Testis (tissue), 3 donors: Measurements from ENCODE around the gene SCRN1. TPM values are rescaled to one million over a fixed set of nuclear protein-coding genes. Genes with fewer than 3 reads are reported as not detected.

Experiments used
- DNase-seq: peaks from one replicate; pipeline ENCODE4 v3.0.0-alpha.2; 2019
- H3K27ac ChIP-seq, 2 donors: fragments of 200-600 bp; sonication (generic); one replicate each; pipeline ENCODE4 v1.5.1; 2019
- H3K27me3 ChIP-seq: fragments of 200-600 bp; sonication (generic); one replicate; pipeline ENCODE4 v1.5.1; 2019
- H3K36me3 ChIP-seq: fragments of 200-600 bp; sonication (generic); one replicate; pipeline ENCODE4 v1.5.1; 2017; ENCODE audit warnings: low read depth; ENCODE audit errors: missing control alignments
- H3K4me1 ChIP-seq: fragments of 200-600 bp; sonication (generic); one replicate; pipeline ENCODE4 v1.5.1; 2019
- H3K4me3 ChIP-seq, 2 donors: fragments of 200-600 bp; sonication (generic); one replicate each; pipeline ENCODE4 v1.5.1; 2017 to 2019
- H3K9me3 ChIP-seq: fragments of 200-600 bp; sonication (generic); one replicate; pipeline ENCODE4 v1.5.1; 2017
- POLR2A ChIP-seq: fragments of 450-650 bp; IDR thresholded peaks from one replicate; pipeline ENCODE4 v1.6.1; 2017; ENCODE audit warnings: antibody characterized with exemption, mild to moderate bottlenecking, moderate library complexity
- WGBS, 2 donors: methylation state at CpG; one replicate each; pipeline ENCODE4 v1.1.5; 2018; 5-methylcytosine and 5-hydroxymethylcytosine counted together
- intact Hi-C: fragments of 100-400 bp; cut with DNase I; formaldehyde crosslinking; loops from one replicate; pipeline ENCODE4 v1.15.1; 2023; ENCODE audit warnings: low total_unique reads
- polyA plus RNA-seq: library from polyadenylated mRNA; stranded (reverse); fragments of 350-450 nt; fragmentation: Illumina TruSeq; extraction: RNeasy Lipid Tissue Mini Kit (QIAGEN cat#74804); gene quantifications from one replicate; pipeline ENCODE4 v1.2.3, GENCODE V29; 2014; ENCODE audit warnings: low read depth, low replicate concordance; ENCODE audit not compliant: insufficient read depth
- total RNA-seq, 2 donors: library from RNA; depleted of rRNA; stranded (reverse); fragments of >200 nt; gene quantifications; one replicate each; pipeline ENCODE4 v1.2.3, GENCODE V29; 2016
- TF ChIP-seq, protein P1 (sequence below), 3 experiments: fragments of 450-650 bp in 2 of 3; fragments of 200-600 bp in 1 of 3; sonication (generic) in 1 of 3; IDR thresholded peaks; one replicate each; pipeline ENCODE4 v1.5.1; 2016 to 2019; ENCODE audit warnings: antibody characterized with exemption in 3 of 3, mild to moderate bottlenecking in 2 of 3, moderate library complexity in 1 of 3

The SCRN1 gene
- total and polyA plus RNA-seq, 3 donors from 2014 or later: 56.8 to 107 (median 78.0) TPM

DNA sequence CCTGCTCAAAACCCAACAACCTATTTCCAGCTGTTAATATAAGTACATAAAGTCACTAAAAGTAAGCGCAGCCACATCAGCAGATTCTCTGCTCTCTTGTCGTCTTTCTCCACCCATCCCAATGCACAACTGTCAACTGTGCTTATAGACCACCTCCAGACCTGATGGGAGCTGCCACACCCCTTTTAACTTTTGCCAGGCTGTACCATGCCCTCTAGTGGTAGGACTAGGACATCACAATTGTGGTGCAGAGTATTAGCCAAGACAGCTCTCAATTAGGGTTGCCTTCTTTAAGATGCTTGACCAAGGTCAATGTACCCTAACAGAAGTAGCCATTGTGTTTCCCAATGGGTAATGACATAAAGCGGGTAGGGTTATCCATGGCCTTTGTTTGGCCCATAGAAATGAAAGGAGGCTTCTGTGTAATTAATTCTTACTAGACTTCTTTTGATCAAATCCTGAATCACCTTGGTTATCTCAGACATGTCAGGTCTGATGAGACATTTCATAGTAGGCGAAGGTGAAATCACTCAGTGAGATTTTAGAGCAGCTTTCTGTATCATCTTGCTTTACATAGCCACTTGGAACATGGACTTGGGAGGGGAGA lies 68.1 kb downstream of the SCRN1 start:
- TF ChIP-seq, protein P1, sequence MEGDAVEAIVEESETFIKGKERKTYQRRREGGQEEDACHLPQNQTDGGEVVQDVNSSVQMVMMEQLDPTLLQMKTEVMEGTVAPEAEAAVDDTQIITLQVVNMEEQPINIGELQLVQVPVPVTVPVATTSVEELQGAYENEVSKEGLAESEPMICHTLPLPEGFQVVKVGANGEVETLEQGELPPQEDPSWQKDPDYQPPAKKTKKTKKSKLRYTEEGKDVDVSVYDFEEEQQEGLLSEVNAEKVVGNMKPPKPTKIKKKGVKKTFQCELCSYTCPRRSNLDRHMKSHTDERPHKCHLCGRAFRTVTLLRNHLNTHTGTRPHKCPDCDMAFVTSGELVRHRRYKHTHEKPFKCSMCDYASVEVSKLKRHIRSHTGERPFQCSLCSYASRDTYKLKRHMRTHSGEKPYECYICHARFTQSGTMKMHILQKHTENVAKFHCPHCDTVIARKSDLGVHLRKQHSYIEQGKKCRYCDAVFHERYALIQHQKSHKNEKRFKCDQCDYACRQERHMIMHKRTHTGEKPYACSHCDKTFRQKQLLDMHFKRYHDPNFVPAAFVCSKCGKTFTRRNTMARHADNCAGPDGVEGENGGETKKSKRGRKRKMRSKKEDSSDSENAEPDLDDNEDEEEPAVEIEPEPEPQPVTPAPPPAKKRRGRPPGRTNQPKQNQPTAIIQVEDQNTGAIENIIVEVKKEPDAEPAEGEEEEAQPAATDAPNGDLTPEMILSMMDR (IDR thresholded peaks at IDR 0.05): peak; percentile 80 to 89 (median 88)
- TF ChIP-seq POLR2A: no peak
- 61 to 64% methylated on average over 4 of the region's 4 CpGs for WGBS, 2 donors

DNA sequence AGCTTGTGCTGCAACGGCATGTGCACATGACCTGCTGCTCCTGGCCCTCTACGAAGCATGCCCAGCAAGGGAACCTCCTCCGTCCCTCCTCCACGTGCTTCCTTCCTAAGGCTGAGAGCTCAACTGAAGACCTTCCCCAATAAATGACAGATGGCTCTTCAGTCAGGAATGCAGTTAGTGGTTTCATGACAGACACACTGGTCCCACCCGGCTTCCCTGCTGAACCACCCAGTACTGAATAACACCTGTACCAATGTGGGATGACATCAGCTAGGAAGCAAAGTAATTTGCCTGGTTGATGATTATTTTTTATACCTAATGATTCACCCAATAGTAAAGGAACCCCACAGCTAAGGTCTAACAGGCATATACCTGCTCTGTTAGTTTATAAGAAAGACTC lies 69.1 kb downstream of the SCRN1 start:
- 69 to 71% methylated on average over 5 of the region's 5 CpGs for WGBS, 2 donors
- DNase-seq: no peak
- TF ChIP-seq, protein P1 (IDR thresholded peaks at IDR 0.05): no peak
- TF ChIP-seq POLR2A: no peak
- Histone ChIP-seq H3K4me3 (no peak overlapping the region), H3K27ac (no peak overlapping the region), H3K9me3 (no peaks in the 10 kb centered on the region), H3K36me3 (no peaks in the 10 kb centered on the region), H3K4me1 (peaks cover 6% of the 10 kb centered on the region), H3K27me3 (no peaks in the 10 kb centered on the region)
- intact Hi-C loops: no loop called here

More for the DNA sequence above, 68.1 kb downstream of the SCRN1 start:
- H3K36me3 ChIP-seq: no peaks in the 10 kb centered on the region
- no peak overlapping the region for H3K27ac ChIP-seq
- peaks cover 4% of the 10 kb centered on the region for H3K4me1 ChIP-seq
- H3K9me3 ChIP-seq: no peaks in the 10 kb centered on the region
- DNase-seq: peak; percentile 68
- intact Hi-C loops: no loop called here
- no peaks in the 10 kb centered on the region for H3K27me3 ChIP-seq
- no peak overlapping the region for H3K4me3 ChIP-seq

DNA sequence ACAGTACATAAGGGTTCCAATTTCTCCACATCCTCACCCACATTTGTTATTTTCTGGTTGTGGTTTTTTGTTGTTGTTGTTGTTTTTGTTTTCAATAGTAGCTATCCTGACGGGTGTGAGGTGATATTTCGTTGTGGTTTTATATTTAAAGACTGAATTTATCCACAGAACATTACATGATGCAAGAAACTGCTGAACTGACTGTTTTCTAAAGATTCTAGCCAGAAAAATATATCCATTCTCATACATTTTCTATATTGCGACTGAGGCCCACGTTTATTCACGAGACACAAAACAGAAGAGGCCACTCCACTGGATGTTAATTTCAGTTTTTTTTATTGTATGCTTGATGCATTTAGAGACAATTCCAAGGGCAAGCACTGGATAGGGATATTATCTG lies 69.8 kb downstream of the SCRN1 start:
- Histone ChIP-seq H3K27ac (no peak overlapping the region), H3K9me3 (no peaks in the 10 kb centered on the region), H3K4me3 (no peak overlapping the region), H3K36me3 (no peaks in the 10 kb centered on the region), H3K27me3 (no peaks in the 10 kb centered on the region), H3K4me1 (peaks cover 11% of the 10 kb centered on the region)
- no peak for DNase-seq
- 86 to 93% methylated on average over 5 of the region's 5 CpGs for WGBS, 2 donors
- intact Hi-C loops: no loop called here
- TF ChIP-seq, protein P1 (IDR thresholded peaks at IDR 0.05): no peak
- TF ChIP-seq POLR2A: no peak

DNA sequence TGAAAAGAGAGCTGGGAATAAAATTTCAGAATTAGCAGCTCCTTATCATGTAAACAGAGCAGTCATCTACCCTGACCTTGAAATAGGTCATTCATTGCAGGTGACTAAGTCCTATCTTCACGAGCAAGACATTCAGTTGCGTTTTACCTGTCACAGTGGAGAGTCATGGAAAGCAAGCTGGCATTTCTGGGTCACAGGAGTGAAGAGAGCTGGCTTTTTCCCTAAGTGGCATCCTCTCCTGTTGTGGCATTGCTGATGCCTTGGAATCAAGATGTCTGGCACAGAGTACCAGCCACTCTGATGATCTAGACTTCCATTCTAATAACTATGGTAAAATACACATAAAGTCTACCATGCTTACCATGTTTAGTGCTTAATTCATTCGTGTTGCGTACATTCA lies 70.8 kb downstream of the SCRN1 start:
- Histone ChIP-seq H3K27ac (no peak overlapping the region), H3K9me3 (no peaks in the 10 kb centered on the region), H3K4me1 (peaks cover 11% of the 10 kb centered on the region), H3K4me3 (no peak overlapping the region), H3K36me3 (no peaks in the 10 kb centered on the region), H3K27me3 (no peaks in the 10 kb centered on the region)
- intact Hi-C loops: no loop called here
- WGBS, 2 donors: 75 to 79% methylated on average over 4 of the region's 4 CpGs
- DNase-seq: no peak
- TF ChIP-seq POLR2A: no peak
- TF ChIP-seq, protein P1 (IDR thresholded peaks at IDR 0.05): no peak

DNA sequence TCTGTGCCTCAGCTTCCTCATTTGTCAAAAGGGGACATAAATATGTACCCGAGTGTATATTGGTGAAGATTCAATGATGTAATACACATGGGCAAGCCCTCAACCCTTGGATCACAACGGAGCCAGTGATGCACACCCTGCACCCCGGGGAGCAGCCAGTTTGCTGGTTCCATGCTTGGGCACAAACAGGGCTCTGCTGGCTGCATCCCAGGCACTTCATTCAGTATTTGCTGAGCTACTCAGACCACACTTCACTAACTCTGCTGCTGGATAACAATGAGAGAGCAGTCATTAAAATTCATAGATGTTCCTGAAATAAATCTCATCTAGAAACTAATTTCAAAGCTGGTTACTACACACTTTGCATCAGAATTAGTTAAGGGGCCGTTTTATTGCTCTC lies 72.0 kb downstream of the SCRN1 start:
- DNase-seq: no peak
- TF ChIP-seq, protein P1 (IDR thresholded peaks at IDR 0.05): no peak
- TF ChIP-seq POLR2A: no peak
- no peaks in the 10 kb centered on the region for H3K27me3 ChIP-seq
- peaks cover 11% of the 10 kb centered on the region for H3K4me1 ChIP-seq
- H3K4me3 ChIP-seq: no peak overlapping the region
- H3K27ac ChIP-seq: no peak overlapping the region
- WGBS, 2 donors: 81 to 87% methylated on average over 4 of the region's 4 CpGs
- no peaks in the 10 kb centered on the region for H3K9me3 ChIP-seq
- no peaks in the 10 kb centered on the region for H3K36me3 ChIP-seq
- intact Hi-C loops: no loop called here
